ENCODE results near the gene ARID2.
A peak's percentile ranks its signal among the peaks of the same experiment; 100 is the strongest.

Gene ARID2

GRCh38 chr12:45727980-45728629 lies 1.4 kb upstream of the ARID2 start:
- Histone ChIP-seq H3K27ac (ENCODE audit: extremely low read depth, low read depth, low read length) (peak overlapping the region; percentile 98), H3K4me3 (ENCODE audit: low read depth, low read length) (peak overlapping the region; percentile 82), H3K4me1 (ENCODE audit: control insufficient read depth, insufficient read depth, low read length) (peaks cover 4% of the 10 kb centered on the region; the same call in 1 of the 2 replicates), H3K9me3 (ENCODE audit: control insufficient read depth, insufficient read depth, low read depth, low read length) (no peaks in the 10 kb centered on the region), H3K36me3 (ENCODE audit: control insufficient read depth in 2 of 2, insufficient read depth in 1 of 2, low read length in 2 of 2) (peaks cover 0 to 5% of the 10 kb centered on the region in 2 experiments; a peak in 1 of 3 replicates)
- peak; percentile 42; the same call in 1 of the 2 replicates for TF ChIP-seq BCL6B (tag by site-specific recombination; IDR thresholded peaks at IDR 0.05)
- peak; percentile 97 for TF ChIP-seq ZNF664 (tag by site-specific recombination; IDR thresholded peaks at IDR 0.05)
- TF ChIP-seq ZNF48 (tag by site-specific recombination; IDR thresholded peaks at IDR 0.05): no peak
- TF ChIP-seq ZBTB6 (tag by site-specific recombination; IDR thresholded peaks at IDR 0.05): peak; percentile 11; the same call in 1 of the 2 replicates
- TF ChIP-seq ZNF335 (tag by site-specific recombination; conservative IDR thresholded peaks at IDR 0.05): no peak; the same call in 1 of the 2 replicates
- TF ChIP-seq PRDM6 (tag by site-specific recombination; IDR thresholded peaks at IDR 0.05): 0 out of 2 replicates have a peak, but pooled peaks have one; percentile 41
- ChIA-PET CTCF (interaction anchor here (0.6 to 5.9 kb wide), 8 partner anchors 14 to 530 kb away, joined by 3 to 47 read pairs (median 3); no protein-coding TSS in a partner anchor), POLR2A (interaction anchor here (0.6 to 3.7 kb wide), 15 partner anchors 7 to 558 kb away, joined by 3 to 20 read pairs (median 3); partner anchors contain the start of gene SCAF11)

- H3K27ac ChIP-seq (ENCODE audit: extremely low read depth, low read depth, low read length): peak overlapping the region; percentile 98
- peaks cover 0 to 8% of the 10 kb centered on the region in 2 experiments; a peak in 1 of 3 replicates for H3K36me3 ChIP-seq (ENCODE audit: control insufficient read depth in 2 of 2, insufficient read depth in 1 of 2, low read length in 2 of 2)
- POLR2A ChIA-PET: interaction anchor here (0.6 to 3.7 kb wide), 10 partner anchors 13 to 430 kb away, joined by 3 to 20 read pairs (median 4); partner anchors contain the start of gene SCAF11
- CTCF ChIA-PET: interaction anchor here (0.6 to 5.9 kb wide), 10 partner anchors 14 to 531 kb away, joined by 3 to 47 read pairs (median 3); no protein-coding TSS in a partner anchor
- H3K9me3 ChIP-seq (ENCODE audit: control insufficient read depth, insufficient read depth, low read depth, low read length): no peaks in the 10 kb centered on the region
- H3K4me3 ChIP-seq (ENCODE audit: low read depth, low read length): peak overlapping the region; percentile 82
- H3K4me1 ChIP-seq (ENCODE audit: control insufficient read depth, insufficient read depth, low read length): peaks cover 4% of the 10 kb centered on the region; the same call in 1 of the 2 replicates
- TF ChIP-seq MEIS1 (CRISPR knock-in tag; IDR thresholded peaks at IDR 0.05; ENCODE audit: borderline replicate concordance): no peak
- 0 out of 2 replicates have a peak, but pooled peaks have one; percentile 23 for TF ChIP-seq ZNF18 (tag by site-specific recombination; IDR thresholded peaks at IDR 0.05)
- TF ChIP-seq GLIS1 (tag by site-specific recombination; IDR thresholded peaks at IDR 0.05): peak; percentile 74
- no peak for TF ChIP-seq ZNF514 (tag by site-specific recombination; IDR thresholded peaks at IDR 0.05)
- peak; percentile 90 for TF ChIP-seq ZFP69B (tag by site-specific recombination; IDR thresholded peaks at IDR 0.05)
- TF ChIP-seq GLI4 (tag by site-specific recombination; IDR thresholded peaks at IDR 0.05): 0 out of 2 replicates have a peak, but pooled peaks have one; percentile 40
- TF ChIP-seq KLF9 (tag by site-specific recombination; IDR thresholded peaks at IDR 0.05; ENCODE audit: low read depth): peak; percentile 79
- TF ChIP-seq ZNF623 (tag by site-specific recombination; IDR thresholded peaks at IDR 0.05): no peak
- TF ChIP-seq ZNF560 (tag by site-specific recombination; IDR thresholded peaks at IDR 0.05; ENCODE audit: borderline replicate concordance): no peak
- 0 out of 2 replicates have a peak, but pooled peaks have one; percentile 52 for TF ChIP-seq INSM2 (tag by site-specific recombination; IDR thresholded peaks at IDR 0.05)
- peak; percentile 82 for TF ChIP-seq ZNF394 (tag by site-specific recombination; IDR thresholded peaks at IDR 0.05; ENCODE audit: borderline replicate concordance)
- TF ChIP-seq ZBTB6 (tag by site-specific recombination; IDR thresholded peaks at IDR 0.05): no peak
- no peak for TF ChIP-seq FEZF1 (tag by site-specific recombination; IDR thresholded peaks at IDR 0.05)
- no peak for TF ChIP-seq TCF7L2 (IDR thresholded peaks at IDR 0.05; ENCODE audit: borderline replicate concordance, low read depth, low read length)
- TF ChIP-seq AEBP2 (tag by site-specific recombination; IDR thresholded peaks at IDR 0.05; ENCODE audit: borderline replicate concordance): no peak
- 0 out of 2 replicates have a peak, but pooled peaks have one; percentile 39 for TF ChIP-seq ZBTB21 (tag by site-specific recombination; IDR thresholded peaks at IDR 0.05)
Observed at GRCh38 chr12:45728630-45729232, 775 bp upstream of the ARID2 start.

Measured in HEK293 (cell line).